ENCODE results near the gene RAVER2.

GRCh38 chr1:64847666-64848065 lies 102.8 kb downstream of the RAVER2 start:
- TF ChIP-seq CTCF (IDR thresholded peaks at IDR 0.05), result no peak
- no peak for TF ChIP-seq POLR2A (IDR thresholded peaks at IDR 0.05)

All from testis (tissue), 2 donors.